ENCODE measurements around the gene LYPD6.
A peak's percentile ranks its signal among the peaks of the same experiment; 100 is the strongest.
"Not testable (repeated sequence)": the region's sequence is repeated elsewhere in the genome, so short reads cannot be mapped to it uniquely, and the experiment has no call there.

The LYPD6 gene

GRCh38 chr2:149330127-149331022, at the start of gene LYPD6:
Gene LYPD6 (plus strand): TSS chr2:149330587. CDS start chr2:149437709, 107,122 bp downstream.
- FAIRE-seq, result no peak
- DNase-seq (ENCODE audit: insufficient read length, low spot score), result peak; percentile 79
- TF ChIP-seq POLR2A (IDR thresholded peaks at IDR 0.05; ENCODE audit: low read depth, low read length), result peak; percentile 47; the same call in 1 of the 2 replicates

DNA sequence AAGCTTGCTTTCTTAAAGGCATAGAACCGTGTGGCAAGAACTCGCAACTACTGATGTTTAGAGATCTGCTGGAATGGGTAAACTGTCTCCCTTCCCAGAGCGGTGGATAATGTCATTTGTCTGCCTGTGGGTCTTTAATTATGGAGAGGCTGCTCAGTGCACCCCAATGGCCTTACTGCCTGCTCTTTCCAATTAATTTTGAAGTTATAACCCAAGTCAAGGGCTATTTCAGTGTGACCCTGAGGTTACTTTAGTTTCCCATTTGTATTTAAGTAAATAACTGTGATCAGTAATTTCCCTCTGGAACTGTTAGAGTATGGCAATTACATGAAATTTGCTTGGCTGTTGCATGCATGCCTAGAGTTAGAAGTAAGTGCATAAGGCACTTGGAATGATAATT, 48.9 kb upstream of the LYPD6 start:
- TF ChIP-seq POLR2A (IDR thresholded peaks at IDR 0.05; ENCODE audit: low read depth, low read length), result no peak
- no peak for FAIRE-seq
- no peak for DNase-seq (ENCODE audit: insufficient read length, low spot score)

DNA sequence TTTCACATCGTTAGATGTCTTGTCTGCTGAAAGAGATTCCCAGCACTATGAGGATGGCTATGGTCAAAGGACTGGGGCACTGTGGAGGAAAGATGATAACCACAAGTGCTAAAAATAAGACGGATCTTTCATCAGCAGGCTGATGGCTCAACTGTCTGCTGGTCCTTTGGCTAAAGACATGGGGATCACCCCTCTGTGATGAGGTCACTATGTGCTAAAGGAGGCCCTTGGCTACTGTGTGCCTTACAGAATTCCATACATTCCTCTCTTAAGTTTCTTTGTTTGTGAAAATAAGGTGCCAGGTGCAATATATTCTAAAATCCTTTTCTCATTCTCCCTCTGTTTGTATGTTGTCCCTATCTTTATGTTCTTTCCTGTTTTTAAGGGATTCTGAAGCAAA, 39.7 kb upstream of the LYPD6 start:
- FAIRE-seq, result no peak
- no peak for DNase-seq (ENCODE audit: insufficient read length, low spot score)
- no peak for TF ChIP-seq POLR2A (IDR thresholded peaks at IDR 0.05; ENCODE audit: low read depth, low read length)

GRCh38 chr2:149291881-149292280, 38.5 kb upstream of the LYPD6 start:
- no peak for TF ChIP-seq POLR2A (IDR thresholded peaks at IDR 0.05; ENCODE audit: low read depth, low read length)
- DNase-seq (ENCODE audit: insufficient read length, low spot score), result no peak

DNA sequence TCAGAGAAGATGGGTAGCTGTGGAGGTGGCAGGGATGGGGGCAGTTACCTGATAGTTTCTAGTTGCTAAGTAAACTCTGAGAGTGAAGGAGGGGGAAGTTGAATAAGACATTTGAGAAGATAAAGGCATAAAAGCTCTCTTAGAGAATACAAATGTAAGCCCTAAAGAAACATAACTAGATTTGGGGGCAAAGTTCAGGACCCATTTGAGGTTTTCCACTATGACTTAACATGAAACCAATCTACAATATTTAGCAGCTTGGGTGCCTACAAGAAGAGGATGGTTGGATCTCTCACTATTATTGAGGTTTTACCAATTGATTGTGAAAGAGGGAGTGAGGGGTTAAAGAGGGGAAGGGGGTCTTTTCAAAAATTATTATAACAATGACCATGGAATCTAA, 34.4 kb upstream of the LYPD6 start:
- no peak for TF ChIP-seq POLR2A (IDR thresholded peaks at IDR 0.05; ENCODE audit: low read depth, low read length)
- no peak for DNase-seq (ENCODE audit: insufficient read length, low spot score)
- no peak for FAIRE-seq

More at GRCh38 chr2:149291881-149292280, 38.5 kb upstream of the LYPD6 start:
- FAIRE-seq, result no peak

- FAIRE-seq, result no peak
- no peak for DNase-seq (ENCODE audit: insufficient read length, low spot score)
- TF ChIP-seq POLR2A (IDR thresholded peaks at IDR 0.05; ENCODE audit: low read depth, low read length), result no peak
These were observed 23.4 kb upstream of the LYPD6 start for GRCh38 chr2:149307014-149307413.

GRCh38 chr2:149310349-149310748, 20.0 kb upstream of the LYPD6 start:
- DNase-seq (ENCODE audit: insufficient read length, low spot score) (no peak), FAIRE-seq (no peak)
- no peak for TF ChIP-seq POLR2A (IDR thresholded peaks at IDR 0.05; ENCODE audit: low read depth, low read length)

DNA sequence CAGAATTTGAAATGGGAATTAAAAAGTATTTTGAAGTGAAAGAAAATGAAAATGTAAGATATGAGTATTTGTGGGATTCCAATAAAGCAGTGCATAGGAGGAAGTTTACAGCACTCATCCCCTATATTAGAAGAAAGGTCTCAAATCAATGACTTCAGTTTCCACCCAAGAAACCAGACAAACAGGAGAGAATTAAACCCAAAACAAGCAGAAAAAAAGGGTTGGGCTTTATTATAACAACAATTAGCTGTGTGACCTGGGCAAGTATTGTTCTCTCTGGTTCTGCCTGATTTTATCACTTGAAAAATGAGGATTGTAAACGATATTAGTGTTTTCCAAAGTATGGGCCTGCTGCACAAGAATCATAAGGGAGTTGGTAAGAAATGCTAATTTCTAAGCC, 18.3 kb upstream of the LYPD6 start:
- FAIRE-seq (no peak), DNase-seq (ENCODE audit: insufficient read length, low spot score) (no peak)
- TF ChIP-seq POLR2A (IDR thresholded peaks at IDR 0.05; ENCODE audit: low read depth, low read length), result no peak

DNA sequence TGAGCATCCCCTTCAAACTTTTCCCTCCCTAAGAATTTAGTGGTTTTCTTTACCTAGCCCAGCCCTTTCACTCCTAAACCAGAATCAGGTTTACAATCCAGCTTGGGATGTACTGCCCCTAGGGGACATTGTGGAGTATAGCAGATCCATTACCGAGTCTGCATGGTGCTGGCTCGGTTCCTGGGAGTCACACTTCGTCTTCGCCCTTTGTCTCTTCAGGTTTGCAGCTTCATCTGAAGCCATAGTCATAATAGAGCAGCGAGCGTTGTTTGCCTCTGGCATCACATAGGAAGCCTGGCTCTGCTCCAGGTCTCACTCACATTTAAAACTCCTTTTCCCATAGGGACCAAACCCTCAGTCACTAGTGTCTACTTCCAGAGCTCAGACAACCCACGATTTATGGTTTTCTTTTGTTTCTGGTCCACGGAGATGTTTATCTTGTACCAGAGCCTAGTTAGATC, 16.8 kb upstream of the LYPD6 start:
- DNase-seq (ENCODE audit: insufficient read length, low spot score) (peak; percentile 68), FAIRE-seq (peak; percentile 75)
- no peak for TF ChIP-seq POLR2A (IDR thresholded peaks at IDR 0.05; ENCODE audit: low read depth, low read length)

DNA sequence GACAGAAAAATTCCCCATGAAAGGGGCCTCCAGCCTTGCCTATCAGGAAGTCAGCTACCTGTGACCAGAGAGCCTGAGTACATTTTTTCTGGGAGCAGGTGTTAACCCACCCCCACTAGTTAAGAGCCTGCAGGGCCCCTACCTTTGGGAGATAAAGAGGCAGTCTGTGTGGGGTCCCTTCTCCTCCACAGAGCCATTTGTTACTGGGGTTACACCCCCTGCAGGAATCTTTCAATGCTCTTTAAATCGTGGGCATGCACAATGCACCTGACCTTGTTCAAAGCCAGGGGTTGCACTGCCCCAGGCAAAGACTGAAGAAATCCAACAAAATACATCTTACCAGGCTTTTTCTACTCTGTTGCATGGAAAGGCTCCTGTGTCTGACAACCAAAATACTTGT, 15.7 kb upstream of the LYPD6 start:
- FAIRE-seq, result no peak
- no peak for TF ChIP-seq POLR2A (IDR thresholded peaks at IDR 0.05; ENCODE audit: low read depth, low read length)

DNA sequence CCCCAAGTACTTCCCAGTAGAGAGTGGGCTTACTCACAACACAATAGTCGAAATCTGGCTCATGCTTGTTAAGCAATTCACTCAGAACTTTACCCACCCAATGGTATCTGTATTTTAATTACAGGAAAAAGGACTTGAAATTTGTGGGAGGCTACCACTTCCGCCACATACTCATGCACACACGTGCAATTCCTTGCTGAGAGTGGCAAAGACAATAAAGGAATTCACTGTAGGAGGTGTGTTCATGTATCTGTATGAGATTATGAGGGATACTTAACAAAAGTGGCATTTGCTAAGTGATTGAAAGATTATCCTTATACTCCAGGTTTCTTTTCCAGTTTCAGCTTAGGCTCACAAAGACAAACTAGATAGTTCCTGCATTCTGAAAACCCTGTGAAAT, 14.9 kb upstream of the LYPD6 start:
- FAIRE-seq (no peak), DNase-seq (ENCODE audit: insufficient read length, low spot score) (no peak)
- TF ChIP-seq POLR2A (IDR thresholded peaks at IDR 0.05; ENCODE audit: low read depth, low read length), result no peak

More for the DNA sequence above, 15.7 kb upstream of the LYPD6 start:
- DNase-seq (ENCODE audit: insufficient read length, low spot score), result no peak

DNA sequence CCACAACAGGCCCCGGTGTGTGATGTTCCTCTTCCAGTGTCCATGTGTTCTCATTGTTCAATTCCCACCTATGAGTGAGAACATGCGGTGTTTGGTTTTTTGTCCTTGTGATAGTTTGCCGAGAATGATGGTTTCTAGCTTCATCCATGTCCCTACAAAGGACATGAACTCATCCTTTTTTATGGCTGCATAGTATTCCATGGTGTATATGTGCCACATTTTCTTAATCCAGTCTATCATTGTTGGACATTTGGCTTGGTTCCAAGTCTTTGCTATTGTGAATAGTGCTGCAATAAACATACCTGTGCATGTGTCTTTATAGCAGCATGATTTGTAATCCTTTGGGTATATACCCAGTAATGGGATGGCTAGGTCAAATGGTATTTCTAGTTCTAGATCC, 11.8 kb upstream of the LYPD6 start:
- FAIRE-seq; DNase-seq (ENCODE audit: insufficient read length, low spot score): not testable (repeated sequence)

GRCh38 chr2:149320362-149320761, 10.0 kb upstream of the LYPD6 start:
- TF ChIP-seq POLR2A (IDR thresholded peaks at IDR 0.05; ENCODE audit: low read depth, low read length), result no peak
- no peak for FAIRE-seq
- DNase-seq (ENCODE audit: insufficient read length, low spot score), result no peak

GRCh38 chr2:149329068-149329467, 1.3 kb upstream of the LYPD6 start:
- no peak for TF ChIP-seq POLR2A (IDR thresholded peaks at IDR 0.05; ENCODE audit: low read depth, low read length)
- peak; percentile 30 for DNase-seq (ENCODE audit: insufficient read length, low spot score)
- FAIRE-seq, result no peak

GRCh38 chr2:149329489-149330126, 779 bp upstream of the LYPD6 start:
- FAIRE-seq (peak; percentile 69), DNase-seq (ENCODE audit: insufficient read length, low spot score) (peak; percentile 81)
- TF ChIP-seq POLR2A (IDR thresholded peaks at IDR 0.05; ENCODE audit: low read depth, low read length), result peak; percentile 27; the same call in 1 of the 2 replicates
